Adrenal gland (tissue), 12 donors: ENCODE measurements around the gene PWWP2B. TPM values are rescaled to one million over a fixed set of nuclear protein-coding genes. Genes with fewer than 3 reads are reported as not detected.

Experiments
- DNase-seq, 7 donors: peaks; one replicate each; pipeline ENCODE4 v3.0.0-alpha.2; 2019 to 2020
- H3K27ac ChIP-seq, 5 donors: fragments of 200-600 bp; sonication (generic) in 4 of 5; 1 replicate in 3 of 5; 2 replicates in 2 of 5; pipeline versions ENCODE4 v1.5.1 to v1.8.0; 2016 to 2020; ENCODE audit warnings: mild to moderate bottlenecking in 1 of 5
- H3K27me3 ChIP-seq: fragments of 200-600 bp; 2 replicates; pipeline ENCODE4 v1.8.0; 2021
- H3K36me3 ChIP-seq, 2 donors: fragments of 200-600 bp; replicated peaks in 1 of 2; 1 replicate in 1 of 2; 2 replicates in 1 of 2; pipeline versions ENCODE4 v1.5.1 to v1.8.0; 2018 to 2022
- H3K4me1 ChIP-seq, 2 donors: fragments of 200-600 bp; replicated peaks in 1 of 2; 1 replicate in 1 of 2; 2 replicates in 1 of 2; pipeline versions ENCODE4 v1.5.1 to v1.8.0; 2018 to 2021
- H3K4me3 ChIP-seq, 4 donors: fragments of 200-600 bp; sonication (generic) in 3 of 4; one replicate each; pipeline ENCODE4 v1.5.1; 2016 to 2018
- H3K9me3 ChIP-seq, 3 donors: fragments of 200-600 bp; sonication (generic) in 1 of 3; replicated peaks in 1 of 3; 1 replicate in 2 of 3; 2 replicates in 1 of 3; pipeline versions ENCODE4 v1.5.1 to v1.8.0; 2016 to 2021
- CTCF ChIP-seq, 6 experiments: fragments of 450-650 bp in 4 of 6; fragments of 200-600 bp in 2 of 6; sonication (generic) in 1 of 6; IDR thresholded peaks; 1 replicate in 5 of 6; 2 replicates in 1 of 6; pipeline versions ENCODE4 v1.5.1 to v1.8.0; 2016 to 2021; ENCODE audit warnings: antibody characterized with exemption in 6 of 6, mild to moderate bottlenecking in 2 of 6, moderate library complexity in 1 of 6
- POLR2A ChIP-seq, 2 donors: fragments of 450-650 bp; IDR thresholded peaks; one replicate each; pipeline ENCODE4 v1.6.1; 2017; ENCODE audit warnings: antibody characterized with exemption in 2 of 2, mild to moderate bottlenecking in 2 of 2, moderate library complexity in 1 of 2
- WGBS, 4 donors: extraction: QIAGEN DNeasy Blood & Tissue Kit in 2 of 4; methylation state at CpG; one replicate each; pipeline versions ENCODE4 v1.1.5 to v1.1.7; 2013 to 2017; 5-methylcytosine and 5-hydroxymethylcytosine counted together
- intact Hi-C, 2 donors: fragments of 100-400 bp; cut with DNase I; formaldehyde crosslinking; loops; one replicate each; pipeline versions ENCODE4 v1.14.1 to v1.15.0; 2022 to 2023
- polyA plus RNA-seq, 3 donors: library from polyadenylated mRNA; stranded (reverse); fragments of 200-250 nt in 2 of 3; fragments of 350-450 nt in 1 of 3; fragmentation: Illumina TruSeq in 1 of 3; extraction: RNeasy Lipid Tissue Mini Kit (QIAGEN cat#74804) in 1 of 3; gene quantifications; one replicate each; pipeline ENCODE4 v1.2.3, GENCODE V29; 2013 to 2014
- total RNA-seq, 9 donors: library from RNA; depleted of rRNA in 4 of 9; stranded (reverse); fragments of >200 nt in 4 of 9; fragments of 120-200 nt in 1 of 9; fragmentation: NEBNext Ultra II Directional in 1 of 9; extraction: Animal tissue kit (Norgen Biotek cat#: 25700) in 1 of 9; gene quantifications; one replicate each; pipeline versions ENCODE4 v1.1.0 to v1.2.4, GENCODE V29; 2013 to 2023
- donor health status: healthy with polysubstance abuse.
- donor health status: Bipolar disorder and iron deficiency.
- donor health status: DM: yes; HTN: yes; CAD: no.
- donor health status: DM: no; HTN: no; CAD: no.
- donor health status: DM: no; HTN: no; CAD: no.
- donor health status: DM: yes; HTN: yes; CAD: no.

PWWP2B gene
- total and polyA plus RNA-seq, 12 donors = 3.4 to 75.3 (median 40.7) TPM

GRCh38 chr10:132415255-132415654 is 18.3 kb downstream of the PWWP2B start:
- H3K36me3 ChIP-seq = no peaks in the 10 kb centered on the region
- H3K9me3 ChIP-seq = no peaks in the 10 kb centered on the region
- 90 to 93% (median 92%) methylated on average over 5 of the region's 5 CpGs for WGBS, 4 donors
- H3K27me3 ChIP-seq = no peaks in the 10 kb centered on the region
- H3K4me1 ChIP-seq = peaks cover 76 to 85% of the 10 kb centered on the region in 2 donors
- H3K27ac ChIP-seq = peak overlapping the region in 2 of 5 donors; percentile 98
- intact Hi-C loops = no loop called here
- no peak for DNase-seq
- TF ChIP-seq POLR2A (IDR thresholded peaks at IDR 0.05) (no peak), CTCF (IDR thresholded peaks at IDR 0.05) (no peak)
- H3K4me3 ChIP-seq = no peak overlapping the region

- no peaks in the 10 kb centered on the region for H3K36me3 ChIP-seq
- H3K27ac ChIP-seq = peak overlapping the region in 4 of 5 donors; percentile 26 to 98 (median 94)
- no peaks in the 10 kb centered on the region for H3K27me3 ChIP-seq
- WGBS, 4 donors = 85 to 93% (median 93%) methylated on average over 9 to 22 of the region's 22 CpGs
- no peak for TF ChIP-seq CTCF (IDR thresholded peaks at IDR 0.05)
- no peak for TF ChIP-seq POLR2A (IDR thresholded peaks at IDR 0.05)
- intact Hi-C loops = no loop called here
- no peaks in the 10 kb centered on the region for H3K9me3 ChIP-seq
- peaks cover 76 to 85% of the 10 kb centered on the region in 2 donors for H3K4me1 ChIP-seq
- no peak for DNase-seq
- H3K4me3 ChIP-seq = no peak overlapping the region
Observed at GRCh38 chr10:132415956-132416355, 19.0 kb downstream of the PWWP2B start.

GRCh38 chr10:132416566-132417256 is 19.7 kb downstream of the PWWP2B start:
- no peak for TF ChIP-seq CTCF (IDR thresholded peaks at IDR 0.05)
- TF ChIP-seq POLR2A (IDR thresholded peaks at IDR 0.05) = no peak
- no peaks in the 10 kb centered on the region for H3K27me3 ChIP-seq
- intact Hi-C loops = no loop called here
- no peaks in the 10 kb centered on the region for H3K9me3 ChIP-seq
- H3K4me3 ChIP-seq = no peak overlapping the region
- peak overlapping the region; percentile 61 to 98 (median 96) for H3K27ac ChIP-seq
- 68 to 85% (median 75%) methylated on average over 16 to 32 of the region's 32 CpGs for WGBS, 4 donors
- peaks cover 76 to 85% of the 10 kb centered on the region in 2 donors for H3K4me1 ChIP-seq
- no peaks in the 10 kb centered on the region for H3K36me3 ChIP-seq
- no peak for DNase-seq

GRCh38 chr10:132417257-132417910 is 20.4 kb downstream of the PWWP2B start:
- DNase-seq = peak in 3 of 7 donors; percentile 68 to 74 (median 71)
- peak overlapping the region; percentile 61 to 98 (median 96) for H3K27ac ChIP-seq
- peaks cover 76 to 85% of the 10 kb centered on the region in 2 donors for H3K4me1 ChIP-seq
- H3K27me3 ChIP-seq = no peaks in the 10 kb centered on the region
- intact Hi-C loops = no loop called here
- no peaks in the 10 kb centered on the region for H3K36me3 ChIP-seq
- H3K4me3 ChIP-seq = no peak overlapping the region
- H3K9me3 ChIP-seq = no peaks in the 10 kb centered on the region
- 58 to 68% (median 62%) methylated on average over 10 to 26 of the region's 26 CpGs for WGBS, 4 donors
- TF ChIP-seq CTCF (IDR thresholded peaks at IDR 0.05) (no peak), POLR2A (IDR thresholded peaks at IDR 0.05) (no peak)
